H9 (cell line): Measurements from ENCODE around the gene PLCG1. TPM values are rescaled to one million over a fixed set of nuclear protein-coding genes. Genes with fewer than 3 reads are reported as not detected.

Experiments
- DNase-seq: peaks from one replicate; pipeline ENCODE4 v3.0.0-alpha.2; 2017
- H2AFZ ChIP-seq: one replicate; pipeline ENCODE4 v1.6.1; 2013; ENCODE audit warnings: mild to moderate bottlenecking, low read length, control low read depth, moderate library complexity
- H2AK5ac ChIP-seq: 2 replicates; pipeline ENCODE4 v1.6.1; 2013; ENCODE audit warnings: low read length, control low read depth, mixed read lengths; ENCODE audit not compliant: insufficient read length
- H2BK120ac ChIP-seq: one replicate; pipeline ENCODE4 v1.6.1; 2013; ENCODE audit warnings: low read depth, mild to moderate bottlenecking, low read length, control low read depth, inconsistent platforms; ENCODE audit not compliant: poor library complexity, severe bottlenecking
- H2BK12ac ChIP-seq: 2 replicates; pipeline ENCODE4 v1.6.1; 2013; ENCODE audit warnings: low read length, control low read depth, mixed read lengths, low read depth; ENCODE audit not compliant: insufficient read length
- H2BK15ac ChIP-seq: 2 replicates; pipeline ENCODE4 v1.6.1; 2013; ENCODE audit warnings: low read depth, low read length, control low read depth
- H2BK20ac ChIP-seq: one replicate; pipeline ENCODE4 v1.6.1; 2013; ENCODE audit warnings: low read depth, mild to moderate bottlenecking, low read length, control low read depth, inconsistent platforms; ENCODE audit not compliant: poor library complexity, severe bottlenecking
- H2BK5ac ChIP-seq: 2 replicates; pipeline ENCODE4 v1.6.1; 2013; ENCODE audit warnings: low read length, control low read depth, mixed read lengths; ENCODE audit not compliant: insufficient read length
- H3K14ac ChIP-seq: 2 replicates; pipeline ENCODE4 v1.6.1; 2013; ENCODE audit warnings: low read length, control low read depth; ENCODE audit not compliant: insufficient read depth
- H3K18ac ChIP-seq: 2 replicates; pipeline ENCODE4 v1.6.1; 2013; ENCODE audit warnings: low read depth, mild to moderate bottlenecking, mixed read lengths, low read length, control low read depth; ENCODE audit not compliant: insufficient read length
- H3K23ac ChIP-seq: 2 replicates; pipeline ENCODE4 v1.6.1; 2013; ENCODE audit warnings: low read length, control low read depth, mixed read lengths, low read depth; ENCODE audit not compliant: insufficient read length
- H3K23me2 ChIP-seq: 2 replicates; pipeline ENCODE4 v1.6.1; 2013; ENCODE audit warnings: low read depth, mild to moderate bottlenecking, mixed read lengths, low read length, control low read depth; ENCODE audit not compliant: insufficient read length, poor library complexity, severe bottlenecking
- H3K27ac ChIP-seq: 2 replicates; pipeline ENCODE4 v1.5.1; 2013; ENCODE audit warnings: low read length, control low read depth, mixed read lengths, low read depth; ENCODE audit not compliant: insufficient read length
- H3K27me3 ChIP-seq: 2 replicates; pipeline ENCODE4 v1.6.1; 2013; ENCODE audit warnings: low read length, control low read depth, inconsistent platforms; ENCODE audit not compliant: insufficient read depth
- H3K4ac ChIP-seq: 2 replicates; pipeline ENCODE4 v1.6.1; 2013; ENCODE audit warnings: low read depth, mild to moderate bottlenecking, control low read depth, inconsistent platforms, low read length, moderate library complexity
- H3K4me1 ChIP-seq: 2 replicates; pipeline ENCODE4 v1.6.1; 2013; ENCODE audit warnings: low read length, control low read depth, inconsistent platforms; ENCODE audit not compliant: insufficient read depth
- H3K4me2 ChIP-seq: 2 replicates; pipeline ENCODE4 v1.6.1; 2013; ENCODE audit warnings: low read length, control low read depth, mixed read lengths; ENCODE audit not compliant: insufficient read length, insufficient read depth
- H3K56ac ChIP-seq: 2 replicates; pipeline ENCODE4 v1.6.1; 2013; ENCODE audit warnings: low read depth, mild to moderate bottlenecking, mixed read lengths, low read length, control low read depth; ENCODE audit not compliant: insufficient read length
- H3K79me1 ChIP-seq: 2 replicates; pipeline ENCODE4 v1.6.1; 2013; ENCODE audit warnings: low read depth, mild to moderate bottlenecking, moderate library complexity, low read length, control low read depth, inconsistent platforms; ENCODE audit not compliant: insufficient read depth, poor library complexity, severe bottlenecking
- H3K79me2 ChIP-seq: 2 replicates; pipeline ENCODE4 v1.6.1; 2013; ENCODE audit warnings: low read length, control low read depth, inconsistent platforms; ENCODE audit not compliant: insufficient read depth
- H3K9ac ChIP-seq: 2 replicates; pipeline ENCODE4 v1.6.1; 2013; ENCODE audit warnings: low read length, control low read depth, mixed read lengths; ENCODE audit not compliant: insufficient read length; ENCODE audit errors: extremely low read depth
- H3K9me3 ChIP-seq: one replicate; pipeline ENCODE4 v1.6.1; 2013; ENCODE audit warnings: low read depth, low read length, inconsistent platforms; ENCODE audit not compliant: control insufficient read depth
- H3T11ph ChIP-seq: one replicate; pipeline ENCODE4 v1.6.1; 2013; ENCODE audit warnings: mild to moderate bottlenecking, low read length, control low read depth, inconsistent platforms
- H4K20me1 ChIP-seq: one replicate; pipeline ENCODE4 v1.6.1; 2013; ENCODE audit not compliant: control insufficient read depth, insufficient read length, insufficient read depth
- H4K5ac ChIP-seq: 2 replicates; pipeline ENCODE4 v1.6.1; 2013; ENCODE audit warnings: low read depth, mild to moderate bottlenecking, mixed read lengths, low read length, control low read depth; ENCODE audit not compliant: insufficient read length
- H4K8ac ChIP-seq: replicated peaks from 2 replicates; pipeline ENCODE4 v1.6.1; 2013; ENCODE audit warnings: low read length, control low read depth, mixed read lengths, low read depth; ENCODE audit not compliant: insufficient read length
- H4K91ac ChIP-seq: 2 replicates; pipeline ENCODE4 v1.6.1; 2013; ENCODE audit warnings: low read depth, mild to moderate bottlenecking, moderate library complexity, mixed read lengths, low read length, control low read depth; ENCODE audit not compliant: insufficient read length
- H3K27ac Mint-ChIP-seq, 3 experiments: 2 replicates in 2 of 3; 3 replicates in 1 of 3; pipeline ENCODE4 v1.8.0; 2020 to 2021; ENCODE audit warnings: mixed read lengths in 3 of 3, mild to moderate bottlenecking in 1 of 3, moderate library complexity in 1 of 3
- H3K27me3 Mint-ChIP-seq: 2 replicates; pipeline ENCODE4 v1.8.0; 2021; ENCODE audit warnings: low read depth, mild to moderate bottlenecking, moderate library complexity, mixed read lengths
- H3K36me3 Mint-ChIP-seq, 3 experiments: 2 replicates in 2 of 3; 3 replicates in 1 of 3; pipeline ENCODE4 v1.8.0; 2020 to 2021; ENCODE audit warnings: low read depth in 3 of 3, mixed read lengths in 3 of 3; ENCODE audit not compliant: insufficient read depth in 1 of 3
- H3K4me1 Mint-ChIP-seq, 2 experiments: 2 replicates each; pipeline ENCODE4 v1.8.0; 2020; ENCODE audit warnings: mixed read lengths in 2 of 2
- H3K4me3 Mint-ChIP-seq, 2 experiments: 2 replicates in 1 of 2; 3 replicates in 1 of 2; pipeline ENCODE4 v1.8.0; 2020 to 2021; ENCODE audit warnings: mild to moderate bottlenecking in 2 of 2, mixed read lengths in 2 of 2, moderate library complexity in 1 of 2
- H3K9me3 Mint-ChIP-seq, 2 experiments: 2 replicates in 1 of 2; 3 replicates in 1 of 2; pipeline ENCODE4 v1.8.0; 2020; ENCODE audit warnings: mild to moderate bottlenecking in 2 of 2, mixed read lengths in 2 of 2, moderate library complexity in 1 of 2
- CTCF ChIP-seq: fragments of 200-600 bp; sonication (generic); conservative IDR thresholded peaks from 3 replicates; pipeline ENCODE4 v1.8.0; 2021; ENCODE audit warnings: antibody characterized with exemption, mild to moderate bottlenecking
- WGBS: extraction: QIAGEN DNeasy Blood & Tissue Kit; methylation state at CpG from one replicate; pipeline ENCODE4 v1.1.7; 2013; ENCODE audit warnings: missing lambda C conversion rate, low lambda C conversion rate, mixed read lengths; ENCODE audit not compliant: insufficient read length; ENCODE audit errors: extremely low coverage; 5-methylcytosine and 5-hydroxymethylcytosine counted together
- total RNA-seq: library from RNA; stranded (reverse); gene quantifications from 2 replicates; pipeline ENCODE4 v1.2.1, GENCODE V29; 2021

PLCG1 gene
- total RNA-seq, 1 experiment from 2014 or later = 171 TPM

GRCh38 chr20:41166201-41167117, 29.1 kb downstream of the PLCG1 start:
- Histone ChIP-seq H4K91ac (no peak overlapping the region), H3K79me2 (no peaks in the 10 kb centered on the region), H2AFZ (no peak overlapping the region), H3K14ac (no peak overlapping the region), H2BK12ac (no peak overlapping the region), H2BK5ac (no peak overlapping the region), H3K4ac (no peak overlapping the region), H3K27me3 (no peaks in the 10 kb centered on the region), H3K4me1 (no peaks in the 10 kb centered on the region), H4K5ac (no peak overlapping the region), H3K27ac (no peak overlapping the region), H4K8ac (no peak overlapping the region), H3K56ac (no peak overlapping the region), H3K9me3 (no peaks in the 10 kb centered on the region), H3K23me2 (no peaks in the 10 kb centered on the region), H3K9ac (no peak overlapping the region), H2BK20ac (no peak overlapping the region), H3K4me2 (no peak overlapping the region), H2BK120ac (no peak overlapping the region), H3T11ph (no peak overlapping the region), H3K23ac (no peak overlapping the region), H2BK15ac (no peak overlapping the region), H3K18ac (no peak overlapping the region), H2AK5ac (no peak overlapping the region), H3K79me1 (no peaks in the 10 kb centered on the region), H4K20me1 (no peaks in the 10 kb centered on the region)
- DNase-seq = no peak
- no peak for TF ChIP-seq CTCF
- Mint-ChIP-seq H3K4me3 (no peak overlapping the region), H3K4me1 (no peaks in the 10 kb centered on the region), H3K36me3 (peaks cover 66 to 94% (median 91%) of the 10 kb centered on the region in 3 experiments), H3K27ac (peak overlapping the region in 2 of 3 experiments; percentile 17 to 45; a peak in 4 of 7 replicates), H3K9me3 (no peaks in the 10 kb centered on the region), H3K27me3 (no peaks in the 10 kb centered on the region)
- no CpG with 5 or more reads among the region's 27 CpGs for WGBS
